Cardiac atrium fibroblast (primary cell): ENCODE results near the gene SMIM44. TPM values are rescaled to one million over a fixed set of nuclear protein-coding genes. Genes with fewer than 3 reads are reported as not detected.

Experiments used
- total RNA-seq: library from RNA; depleted of rRNA; stranded (reverse); fragments of >200 nt; gene quantifications from 2 replicates; pipeline ENCODE4 v1.2.3, GENCODE V29; 2015

SMIM44 gene
- total RNA-seq, result not detected in 2 replicates

GRCh38 chr19:3483226-3483628 lies at the start of gene SMIM44:
Gene SMIM44 (minus strand): TSS chr19:3483441. CDS start chr19:3483403, 38 bp downstream.

GRCh38 chr19:3505598-3506383 lies 22.6 kb upstream of the SMIM44 start, which contains the start of gene FZR1:
Gene FZR1 (plus strand): TSS chr19:3506311. CDS start chr19:3522990, 16,679 bp downstream.

GRCh38 chr19:3500429-3501101 lies 17.3 kb upstream of the SMIM44 start, which contains the start of gene DOHH:
Gene DOHH (minus strand): TSS chr19:3500674. CDS start chr19:3496814, 3,860 bp downstream.

GRCh38 chr19:3480383-3481091 lies 2.7 kb downstream of the SMIM44 start, which contains the start of gene SMIM24:
Gene SMIM24 (minus strand): TSS chr19:3480525. CDS start chr19:3480463, 62 bp downstream.

Other genes with a start within 250 kb of the SMIM44 start
- 37.5 and 50.5 TPM in 2 replicates for gene NFIC, start 116.9 kb downstream of the SMIM44 start, total RNA-seq
- not detected in 2 replicates for gene SMIM24, start 2.9 kb downstream of the SMIM44 start, total RNA-seq
- 12.6 and 16.2 TPM in 2 replicates for gene DOHH, start 17.2 kb upstream of the SMIM44 start, total RNA-seq
- 25.1 and 35.3 TPM in 2 replicates for gene FZR1, start 22.9 kb upstream of the SMIM44 start, total RNA-seq
- gene TEKTIP1, start 55.7 kb upstream of the SMIM44 start, total RNA-seq, result not detected in 2 replicates
- gene MFSD12, start 74.1 kb upstream of the SMIM44 start, total RNA-seq, result 72.6 and 80.2 TPM in 2 replicates
- 75.0 and 88.5 TPM in 2 replicates for gene HMG20B, start 89.5 kb upstream of the SMIM44 start, total RNA-seq
- 0.18 and 0.32 TPM in 2 replicates for gene GIPC3, start 102.0 kb upstream of the SMIM44 start, total RNA-seq
- gene TBXA2R, start 123.4 kb upstream of the SMIM44 start, total RNA-seq, result 1.3 and 4.2 TPM in 2 replicates
- gene CACTIN, start 143.3 kb upstream of the SMIM44 start, total RNA-seq, result 19.0 and 26.4 TPM in 2 replicates
- gene PIP5K1C, start 217.0 kb upstream of the SMIM44 start, total RNA-seq, result 32.7 and 38.6 TPM in 2 replicates
- not detected in 2 replicates for gene TJP3, start 224.9 kb upstream of the SMIM44 start, total RNA-seq